Activated CD8-positive, alpha-beta memory T cell treated with anti-CD3 and anti-CD28 coated beads, Interleukin-2, amount 50 U/mL, for 24 hours (primary cell): ENCODE data around the gene PRKAR2A.

Source experiments
- DNase-seq: peaks from one replicate; pipeline ENCODE4 v3.0.0-alpha.2; 2020; ENCODE audit errors: extremely low read depth

The PRKAR2A gene

GRCh38 chr3:48847504-48848423, at the start of gene PRKAR2A:
Gene PRKAR2A (minus strand): TSS chr3:48847874. CDS start chr3:48847596, 278 bp downstream.
- DNase-seq, result peak; percentile 49

GRCh38 chr3:48896936-48897335, 49.3 kb upstream of the PRKAR2A start:
- no peak for DNase-seq

DNA sequence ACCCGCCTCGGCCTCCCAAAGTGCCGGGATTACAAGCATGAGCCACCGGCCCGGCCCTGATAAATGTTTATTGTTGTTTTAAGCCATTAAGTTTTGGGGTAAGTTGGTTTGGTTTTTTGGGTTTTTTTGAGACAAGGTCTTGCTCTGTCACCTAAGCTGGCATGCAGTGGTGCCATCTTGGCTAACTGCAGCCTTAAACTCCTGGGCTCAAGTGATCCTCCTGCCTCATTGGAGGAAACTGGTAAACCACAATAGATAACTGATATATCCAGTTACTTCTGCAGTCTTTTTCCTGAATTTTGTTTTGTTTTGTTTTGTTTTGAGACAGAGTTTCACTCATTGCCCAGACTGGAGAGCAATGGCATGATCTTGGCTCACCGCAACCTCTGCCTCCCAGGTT, 46.8 kb upstream of the PRKAR2A start:
- DNase-seq, result no peak

DNA sequence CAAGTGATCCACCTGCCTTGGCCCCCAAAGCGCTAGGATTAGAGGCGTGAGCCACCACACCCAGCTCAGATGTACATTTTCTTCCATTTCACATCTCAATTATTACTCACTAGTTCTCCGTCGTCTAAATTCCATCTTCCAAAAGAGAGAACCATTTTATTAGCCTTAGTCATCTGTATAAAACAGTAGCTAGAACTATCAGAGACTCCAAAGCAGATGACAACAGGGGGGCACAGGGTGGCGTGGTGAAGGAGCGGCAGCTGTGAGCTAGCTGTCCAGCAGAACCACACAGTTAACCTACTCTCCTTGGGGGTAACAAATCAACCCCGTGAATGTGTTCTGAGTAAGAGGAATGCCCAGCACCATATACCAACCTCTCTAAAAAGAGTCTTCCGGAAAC, 43.9 kb upstream of the PRKAR2A start:
- DNase-seq, result no peak

GRCh38 chr3:48885753-48886152, 38.1 kb upstream of the PRKAR2A start:
- DNase-seq, result no peak

- DNase-seq, result no peak
Observed at GRCh38 chr3:48881652-48882114, 34.0 kb upstream of the PRKAR2A start.

DNA sequence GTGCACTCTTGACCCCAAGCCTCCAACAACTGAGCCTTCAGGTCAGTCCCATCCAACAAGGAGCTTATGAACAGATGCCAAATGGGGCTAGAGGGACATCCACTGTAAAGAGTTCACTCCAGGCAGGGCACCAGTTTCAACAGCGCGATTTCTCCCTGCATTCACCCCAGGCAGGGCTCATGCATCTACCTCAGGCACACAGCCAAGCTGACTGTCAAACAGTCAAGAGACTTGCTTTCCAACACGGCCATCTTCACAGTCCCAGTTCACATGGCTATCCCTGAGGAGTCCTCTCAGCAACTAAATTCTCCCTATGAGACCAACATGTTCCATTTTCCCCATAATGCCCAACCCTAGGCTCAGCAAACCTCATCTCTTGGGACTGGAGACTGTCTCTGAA, 33.3 kb upstream of the PRKAR2A start:
- no peak for DNase-seq

GRCh38 chr3:48879994-48880377, 32.3 kb upstream of the PRKAR2A start:
- DNase-seq, result no peak

DNA sequence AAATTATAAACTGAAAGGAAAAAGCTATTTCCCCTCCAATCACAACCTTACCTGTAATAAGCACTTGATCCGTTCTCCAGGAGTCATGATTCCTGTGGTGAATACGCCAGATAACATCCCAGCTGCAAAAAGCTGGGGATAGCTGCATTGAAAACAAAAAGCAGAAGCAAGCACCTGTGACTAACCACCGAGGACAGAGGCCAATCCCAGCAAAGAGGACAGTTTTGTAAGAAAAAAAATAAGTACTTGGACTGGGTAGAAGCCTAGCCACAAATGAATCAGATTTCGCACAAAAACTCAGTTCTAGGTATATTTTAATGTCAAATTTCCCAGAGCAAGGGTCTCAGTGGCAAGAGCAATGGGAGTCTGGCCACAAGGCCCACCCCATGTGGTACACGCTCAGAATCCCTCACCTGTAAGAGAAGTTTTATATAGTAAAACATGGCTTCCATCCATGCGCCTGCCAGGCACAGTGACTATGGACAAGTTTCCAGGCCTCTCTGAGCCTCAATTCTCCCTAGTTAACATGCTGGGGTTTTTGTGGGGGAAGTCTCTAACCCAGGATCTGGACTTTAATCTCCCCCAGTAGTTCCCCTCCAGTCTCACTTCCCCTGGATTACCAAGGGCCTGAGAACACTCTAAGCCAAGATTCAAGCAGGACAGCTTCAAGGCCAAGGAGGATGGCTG, 31.8 kb upstream of the PRKAR2A start:
- no peak for DNase-seq

- DNase-seq, result no peak
Observed at GRCh38 chr3:48877671-48878070, 30.0 kb upstream of the PRKAR2A start.

DNA sequence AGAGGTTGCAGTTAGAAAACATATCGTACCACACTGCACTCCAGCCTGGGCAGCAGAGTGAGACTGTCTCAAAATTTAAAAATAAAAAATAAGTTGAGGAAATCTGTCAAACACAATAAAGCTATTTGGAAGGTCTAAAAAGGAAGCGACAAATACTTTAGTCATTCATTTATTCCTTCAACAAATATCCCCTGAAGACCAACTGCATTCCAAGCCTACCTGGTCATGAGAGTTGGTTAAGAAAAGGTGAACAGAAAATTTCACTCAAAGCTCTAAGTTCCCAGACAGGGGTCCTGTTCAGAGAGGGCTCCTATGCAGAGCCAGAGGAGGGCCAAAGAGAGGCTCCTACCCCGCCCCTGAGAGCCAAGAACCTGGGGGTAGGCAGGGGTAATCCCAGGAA, 15.4 kb upstream of the PRKAR2A start:
- DNase-seq, result no peak

DNA sequence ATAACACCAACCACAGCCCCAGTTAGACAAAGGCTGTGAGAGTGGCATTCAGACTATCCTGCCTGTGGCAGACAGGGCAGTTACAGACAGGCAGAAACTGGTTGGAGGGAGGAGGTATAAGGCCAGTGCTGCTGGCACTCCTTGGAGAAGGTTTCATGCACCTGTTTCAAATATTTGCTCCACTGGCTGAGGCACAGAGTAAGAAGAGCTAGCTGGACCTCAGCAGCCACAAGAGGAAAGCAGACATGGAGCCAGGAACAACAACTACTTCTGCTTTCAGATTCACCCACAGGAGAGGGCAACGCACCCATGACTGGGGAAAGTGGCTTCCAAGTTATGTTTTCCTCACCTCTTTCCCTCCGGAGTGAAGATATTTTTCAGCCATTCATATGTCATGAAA, 11.5 kb upstream of the PRKAR2A start:
- no peak for DNase-seq

DNA sequence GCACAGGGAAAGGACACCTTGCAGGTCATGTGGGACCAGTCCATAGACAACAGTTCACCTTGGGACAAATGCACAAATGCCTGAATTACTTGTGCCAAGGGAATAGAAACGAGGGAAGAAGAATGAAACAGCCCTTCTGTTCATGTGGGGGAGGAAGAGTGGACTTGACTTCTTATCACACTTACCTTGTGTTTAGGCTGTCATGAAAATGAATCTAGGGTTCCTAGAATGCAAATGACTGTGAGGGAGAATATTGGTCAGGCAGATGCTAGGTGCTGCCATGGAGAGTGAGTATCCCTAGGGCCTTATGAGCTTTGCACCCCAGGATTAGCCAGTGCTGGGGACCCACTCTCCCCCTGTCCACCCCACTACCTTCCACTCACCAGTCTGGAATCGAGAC, 11.0 kb upstream of the PRKAR2A start:
- DNase-seq, result no peak

DNA sequence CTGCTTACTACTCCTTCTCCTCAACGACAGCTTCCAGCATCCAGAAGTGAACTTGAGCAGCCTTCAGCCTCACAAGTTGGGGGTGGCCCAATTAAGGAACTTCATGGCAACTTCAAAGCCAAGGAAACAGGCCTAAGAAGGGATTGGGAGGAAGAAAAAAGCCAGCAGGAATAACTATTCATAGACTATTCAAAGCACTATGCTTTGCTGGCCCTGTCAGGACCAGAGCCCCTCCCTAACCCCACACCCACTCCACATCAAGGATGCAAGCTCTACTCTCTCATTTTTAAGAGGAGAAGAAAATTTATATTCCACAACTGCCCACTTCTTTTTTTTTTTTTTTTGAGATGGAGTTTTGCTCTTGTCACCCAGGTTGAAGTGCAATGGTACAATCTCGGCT, 10.0 kb upstream of the PRKAR2A start:
- no peak for DNase-seq

- DNase-seq, result no peak
Observed at GRCh38 chr3:48856469-48856868, 8.8 kb upstream of the PRKAR2A start.

- DNase-seq, result no peak
Observed at GRCh38 chr3:48855681-48856447, 8.2 kb upstream of the PRKAR2A start.

GRCh38 chr3:48852151-48852550, 4.5 kb upstream of the PRKAR2A start:
- DNase-seq, result no peak

DNA sequence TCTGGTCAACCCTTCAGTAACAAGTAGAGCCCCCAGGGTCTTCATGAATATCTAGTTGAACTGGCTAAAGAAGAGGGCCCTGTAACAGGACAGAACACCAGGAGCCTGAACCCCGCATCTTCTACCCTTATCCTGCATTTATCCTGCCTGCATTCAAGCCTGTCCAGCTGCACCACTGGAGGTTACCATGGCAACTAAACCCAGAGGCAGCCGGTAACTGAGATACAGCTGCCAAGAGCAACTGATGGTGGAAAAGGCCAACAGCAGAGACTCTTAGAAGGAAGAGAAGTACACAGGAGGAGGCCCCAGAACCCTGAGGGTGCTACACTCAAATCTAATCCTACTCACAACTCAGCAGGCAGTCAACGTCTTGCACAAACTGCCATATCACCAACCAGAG, 3.7 kb upstream of the PRKAR2A start:
- no peak for DNase-seq

GRCh38 chr3:48848816-48849515, 1.3 kb upstream of the PRKAR2A start:
- DNase-seq, result no peak

- no peak for DNase-seq
Observed at GRCh38 chr3:48847053-48847503, 596 bp downstream of the PRKAR2A start.

DNA sequence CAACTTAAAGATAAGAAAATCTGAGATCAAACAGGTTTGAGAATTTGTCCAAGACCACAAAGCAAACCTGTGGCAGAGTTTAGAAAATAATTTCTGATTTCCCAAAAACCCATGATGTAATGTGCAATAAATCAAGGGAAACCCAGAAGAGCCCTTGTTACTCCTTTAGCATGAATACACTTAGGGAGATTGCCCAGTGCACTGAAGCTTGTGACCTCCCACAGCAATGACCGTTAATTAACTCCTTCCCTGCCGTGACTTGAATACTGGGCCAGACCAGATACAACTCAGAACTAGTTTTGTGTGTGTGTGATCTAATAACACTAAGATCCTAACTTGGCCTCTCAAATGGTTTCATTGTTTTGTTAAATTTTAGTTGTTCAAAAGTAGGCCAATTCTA, 2.5 kb downstream of the PRKAR2A start:
- no peak for DNase-seq

- no peak for DNase-seq
Observed at GRCh38 chr3:48837163-48837562, 10.5 kb downstream of the PRKAR2A start.
